ENCODE data around the gene HLA-DOA.

- TF ChIP-seq, protein P1, sequence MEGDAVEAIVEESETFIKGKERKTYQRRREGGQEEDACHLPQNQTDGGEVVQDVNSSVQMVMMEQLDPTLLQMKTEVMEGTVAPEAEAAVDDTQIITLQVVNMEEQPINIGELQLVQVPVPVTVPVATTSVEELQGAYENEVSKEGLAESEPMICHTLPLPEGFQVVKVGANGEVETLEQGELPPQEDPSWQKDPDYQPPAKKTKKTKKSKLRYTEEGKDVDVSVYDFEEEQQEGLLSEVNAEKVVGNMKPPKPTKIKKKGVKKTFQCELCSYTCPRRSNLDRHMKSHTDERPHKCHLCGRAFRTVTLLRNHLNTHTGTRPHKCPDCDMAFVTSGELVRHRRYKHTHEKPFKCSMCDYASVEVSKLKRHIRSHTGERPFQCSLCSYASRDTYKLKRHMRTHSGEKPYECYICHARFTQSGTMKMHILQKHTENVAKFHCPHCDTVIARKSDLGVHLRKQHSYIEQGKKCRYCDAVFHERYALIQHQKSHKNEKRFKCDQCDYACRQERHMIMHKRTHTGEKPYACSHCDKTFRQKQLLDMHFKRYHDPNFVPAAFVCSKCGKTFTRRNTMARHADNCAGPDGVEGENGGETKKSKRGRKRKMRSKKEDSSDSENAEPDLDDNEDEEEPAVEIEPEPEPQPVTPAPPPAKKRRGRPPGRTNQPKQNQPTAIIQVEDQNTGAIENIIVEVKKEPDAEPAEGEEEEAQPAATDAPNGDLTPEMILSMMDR (IDR thresholded peaks at IDR 0.05): no peak
- no peak for TF ChIP-seq POLR2A (IDR thresholded peaks at IDR 0.05)
Measured at GRCh38 chr6:33010356-33010755, 965 bp upstream of the HLA-DOA start.

All from right lobe of liver (tissue), 4 donors.